ENCODE results near the gene NDUFV2. TPM values are rescaled to one million over a fixed set of nuclear protein-coding genes. Genes with fewer than 3 reads are reported as not detected.

The NDUFV2 gene
- total RNA-seq, 1 donor from 2014 or later = 228 TPM

DNA sequence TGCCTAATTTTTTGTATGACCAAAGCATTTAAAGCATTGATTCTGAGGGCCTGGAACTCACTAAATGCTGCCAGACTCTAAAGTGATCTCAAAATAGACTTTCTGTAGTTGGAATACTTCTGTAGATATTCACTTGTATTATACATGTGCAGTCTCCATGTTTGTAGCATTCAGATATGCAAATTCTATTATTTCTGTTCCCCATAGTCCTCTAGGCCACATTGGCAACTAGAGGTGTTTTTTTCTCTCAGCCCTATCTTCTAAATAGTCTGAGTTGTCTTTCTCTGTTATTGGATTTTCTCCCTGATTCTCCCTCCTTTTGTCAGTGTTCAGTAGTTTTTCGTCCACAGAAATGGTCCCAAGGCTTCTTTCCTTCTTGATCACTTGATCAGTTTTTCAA is 72.6 kb downstream of the NDUFV2 start:
- peaks cover 21% of the 10 kb centered on the region for H3K9me3 Mint-ChIP-seq
- no peaks in the 10 kb centered on the region for H3K27me3 Mint-ChIP-seq (ENCODE audit: insufficient read depth, low read depth)
- TF ChIP-seq EZH2 (IDR thresholded peaks at IDR 0.05) (no peak), EZH2phosphoT487 (IDR thresholded peaks at IDR 0.05) (no peak), CTCF (IDR thresholded peaks at IDR 0.05) (no peak)
- H3K4me3 Mint-ChIP-seq = no peak overlapping the region
- H3K36me3 Mint-ChIP-seq = peaks cover 30% of the 10 kb centered on the region
- Histone ChIP-seq H3K27ac (no peak overlapping the region), H3F3A (ENCODE audit: low read depth) (no peaks in the 10 kb centered on the region), H3K9ac (no peak overlapping the region), H2AFZ (replicated peaks) (no peak overlapping the region), H3K4me2 (no peak overlapping the region), H3K79me2 (ENCODE audit: low read depth) (peaks cover 75% of the 10 kb centered on the region), H3K27me3 (no peaks in the 10 kb centered on the region), H3K4me1 (no peaks in the 10 kb centered on the region), H3K36me3 (no peaks in the 10 kb centered on the region), H3K4me3 (no peak overlapping the region), H3K9me3 (ENCODE audit: low read depth) (no peaks in the 10 kb centered on the region), H4K20me1 (ENCODE audit: low read depth) (peaks cover 9% of the 10 kb centered on the region)
- DNase-seq (ENCODE audit: low spot score) = no peak
- no peak overlapping the region for H3K27ac Mint-ChIP-seq
- H3K4me1 Mint-ChIP-seq = no peaks in the 10 kb centered on the region

- Mint-ChIP-seq H3K4me1 (no peaks in the 10 kb centered on the region), H3K9me3 (peaks cover 8% of the 10 kb centered on the region), H3K36me3 (peaks cover 19% of the 10 kb centered on the region), H3K27ac (no peak overlapping the region), H3K4me3 (no peak overlapping the region), H3K27me3 (ENCODE audit: insufficient read depth, low read depth) (no peaks in the 10 kb centered on the region)
- H3K4me2 ChIP-seq = no peak overlapping the region
- peaks cover 9% of the 10 kb centered on the region for H4K20me1 ChIP-seq (ENCODE audit: low read depth)
- no peaks in the 10 kb centered on the region for H3K36me3 ChIP-seq
- no peaks in the 10 kb centered on the region for H3K27me3 ChIP-seq
- TF ChIP-seq EZH2phosphoT487 (IDR thresholded peaks at IDR 0.05) (no peak), CTCF (IDR thresholded peaks at IDR 0.05) (no peak), EZH2 (IDR thresholded peaks at IDR 0.05) (no peak)
- H3K79me2 ChIP-seq (ENCODE audit: low read depth) = peaks cover 71% of the 10 kb centered on the region
- no peak overlapping the region for H3K9ac ChIP-seq
- H3K9me3 ChIP-seq (ENCODE audit: low read depth) = no peaks in the 10 kb centered on the region
- no peak overlapping the region for H2AFZ ChIP-seq (replicated peaks)
- no peak overlapping the region for H3K4me3 ChIP-seq
- no peaks in the 10 kb centered on the region for H3F3A ChIP-seq (ENCODE audit: low read depth)
- no peak for DNase-seq (ENCODE audit: low spot score)
- H3K27ac ChIP-seq = no peak overlapping the region
- no peaks in the 10 kb centered on the region for H3K4me1 ChIP-seq
Measured at GRCh38 chr18:9177031-9177430, 74.5 kb downstream of the NDUFV2 start.

- Histone ChIP-seq H3K9ac (no peak overlapping the region), H3K27ac (no peak overlapping the region), H3K36me3 (no peaks in the 10 kb centered on the region), H3K4me3 (no peak overlapping the region), H3K79me2 (ENCODE audit: low read depth) (peaks cover 66% of the 10 kb centered on the region), H3F3A (ENCODE audit: low read depth) (no peaks in the 10 kb centered on the region), H2AFZ (replicated peaks) (no peak overlapping the region), H3K27me3 (no peaks in the 10 kb centered on the region), H4K20me1 (ENCODE audit: low read depth) (peaks cover 9% of the 10 kb centered on the region), H3K9me3 (ENCODE audit: low read depth) (no peaks in the 10 kb centered on the region), H3K4me1 (no peaks in the 10 kb centered on the region), H3K4me2 (no peak overlapping the region)
- no peak for DNase-seq (ENCODE audit: low spot score)
- no peaks in the 10 kb centered on the region for H3K4me1 Mint-ChIP-seq
- no peak overlapping the region for H3K27ac Mint-ChIP-seq
- TF ChIP-seq CTCF (IDR thresholded peaks at IDR 0.05) (no peak), EZH2phosphoT487 (IDR thresholded peaks at IDR 0.05) (no peak), EZH2 (IDR thresholded peaks at IDR 0.05) (no peak)
- H3K4me3 Mint-ChIP-seq = no peak overlapping the region
- no peaks in the 10 kb centered on the region for H3K27me3 Mint-ChIP-seq (ENCODE audit: insufficient read depth, low read depth)
- H3K9me3 Mint-ChIP-seq = peaks cover 4% of the 10 kb centered on the region
- H3K36me3 Mint-ChIP-seq = peaks cover 15% of the 10 kb centered on the region
Measured at GRCh38 chr18:9177466-9177865, 75.0 kb downstream of the NDUFV2 start.

All from neural progenitor cell (in vitro differentiated cells).